GM12891 (cell line): Measurements from ENCODE around the gene FER.

Experiments
- PAX5 ChIP-seq: IDR thresholded peaks from 2 replicates; pipeline ENCODE4 v1.6.1; 2011; ENCODE audit warnings: low read length, moderate library complexity, mild to moderate bottlenecking; ENCODE audit not compliant: insufficient read depth, severe bottlenecking
- POLR2A ChIP-seq: IDR thresholded peaks from 2 replicates; pipeline ENCODE4 v1.6.1; 2011; ENCODE audit warnings: low read depth, low read length, control low read depth
- POLR2AphosphoS5 ChIP-seq: IDR thresholded peaks from 2 replicates; pipeline ENCODE4 v1.6.1; 2011; ENCODE audit warnings: low read depth, low read length, control low read depth
- TAF1 ChIP-seq: IDR thresholded peaks from 2 replicates; pipeline ENCODE4 v1.6.1; 2011; ENCODE audit warnings: low read depth, low read length, control low read depth

DNA sequence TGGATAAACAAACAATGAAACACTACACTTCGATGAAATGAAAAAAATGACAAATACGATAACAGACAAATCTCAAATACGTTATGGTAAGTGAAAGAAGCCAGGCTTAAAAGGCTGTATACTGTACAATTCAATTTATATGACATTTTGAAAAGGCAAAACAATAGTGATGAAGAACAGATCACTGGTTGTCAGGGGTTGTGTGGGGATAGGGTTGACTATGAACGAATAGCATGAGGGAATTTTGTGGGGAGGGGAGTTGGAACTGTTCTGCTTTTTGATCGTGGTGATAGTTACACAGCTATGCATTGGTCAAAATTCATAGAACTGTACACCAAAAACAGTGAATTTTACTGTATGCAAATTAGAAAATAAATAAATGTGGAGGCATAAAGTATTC, 7.8 kb upstream of the FER start:
- no peak for TF ChIP-seq TAF1
- no peak for TF ChIP-seq POLR2AphosphoS5
- TF ChIP-seq POLR2A = no peak
- TF ChIP-seq PAX5 = no peak
